Body of pancreas (tissue), 4 donors: Measurements from ENCODE around the gene KIF3C.

Experiments used
- POLR2A ChIP-seq, 3 donors: fragments of 450-650 bp; IDR thresholded peaks; one replicate each; pipeline ENCODE4 v1.6.1; 2016; ENCODE audit warnings: antibody characterized with exemption in 3 of 3, mild to moderate bottlenecking in 2 of 3
- TF ChIP-seq, protein P1 (sequence below), 7 experiments: fragments of 450-650 bp in 4 of 7; fragments of 200-600 bp in 3 of 7; sonication (generic) in 3 of 7; IDR thresholded peaks; one replicate each; pipeline ENCODE4 v1.5.1; 2016 to 2019; ENCODE audit warnings: antibody characterized with exemption in 7 of 7

DNA sequence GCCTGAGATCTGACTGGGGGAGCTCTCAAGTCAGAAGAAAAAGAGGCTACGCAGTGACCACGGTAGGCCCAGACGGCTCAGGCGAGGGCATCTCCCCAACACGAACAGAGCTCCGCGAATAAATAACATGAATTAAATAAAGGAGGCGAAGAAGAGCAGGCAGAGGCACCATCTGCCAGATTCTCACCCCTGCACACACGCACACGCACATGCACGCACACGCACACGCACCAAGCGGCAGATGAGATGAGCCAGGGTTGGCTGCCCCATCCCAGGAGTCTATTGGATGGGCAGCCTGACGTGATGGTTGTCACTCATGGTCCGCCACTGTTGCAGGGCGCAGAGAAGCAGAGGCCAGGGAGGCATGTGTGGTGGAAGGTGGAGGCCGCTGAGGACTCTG, 53.6 kb downstream of the KIF3C start:
- no peak for TF ChIP-seq POLR2A (IDR thresholded peaks at IDR 0.05)
- TF ChIP-seq, protein P1, sequence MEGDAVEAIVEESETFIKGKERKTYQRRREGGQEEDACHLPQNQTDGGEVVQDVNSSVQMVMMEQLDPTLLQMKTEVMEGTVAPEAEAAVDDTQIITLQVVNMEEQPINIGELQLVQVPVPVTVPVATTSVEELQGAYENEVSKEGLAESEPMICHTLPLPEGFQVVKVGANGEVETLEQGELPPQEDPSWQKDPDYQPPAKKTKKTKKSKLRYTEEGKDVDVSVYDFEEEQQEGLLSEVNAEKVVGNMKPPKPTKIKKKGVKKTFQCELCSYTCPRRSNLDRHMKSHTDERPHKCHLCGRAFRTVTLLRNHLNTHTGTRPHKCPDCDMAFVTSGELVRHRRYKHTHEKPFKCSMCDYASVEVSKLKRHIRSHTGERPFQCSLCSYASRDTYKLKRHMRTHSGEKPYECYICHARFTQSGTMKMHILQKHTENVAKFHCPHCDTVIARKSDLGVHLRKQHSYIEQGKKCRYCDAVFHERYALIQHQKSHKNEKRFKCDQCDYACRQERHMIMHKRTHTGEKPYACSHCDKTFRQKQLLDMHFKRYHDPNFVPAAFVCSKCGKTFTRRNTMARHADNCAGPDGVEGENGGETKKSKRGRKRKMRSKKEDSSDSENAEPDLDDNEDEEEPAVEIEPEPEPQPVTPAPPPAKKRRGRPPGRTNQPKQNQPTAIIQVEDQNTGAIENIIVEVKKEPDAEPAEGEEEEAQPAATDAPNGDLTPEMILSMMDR (IDR thresholded peaks at IDR 0.05) = no peak
